ENCODE measurements around the gene C6orf62. TPM values are rescaled to one million over a fixed set of nuclear protein-coding genes. Genes with fewer than 3 reads are reported as not detected.
A peak's percentile ranks its signal among the peaks of the same experiment; 100 is the strongest.

The C6orf62 gene
- polyA plus RNA-seq, 3 donors, result 45.5 to 78.8 (median 55.4) TPM

GRCh38 chr6:24666097-24666640, 52.8 kb downstream of the C6orf62 start:
- Histone ChIP-seq H3K27ac (ENCODE audit: low read depth in 1 of 2, low read length in 2 of 2) (peak overlapping the region; percentile 91 to 94), H3K9me3 (replicated peaks in 1 of 2; ENCODE audit: control insufficient read depth in 1 of 2, insufficient read depth in 1 of 2, low read length in 2 of 2) (peaks cover 0 to 9% of the 10 kb centered on the region in 2 donors), H3K36me3 (replicated peaks in 1 of 2; ENCODE audit: control insufficient read depth in 1 of 2, insufficient read depth in 2 of 2, low read length in 2 of 2) (peaks cover 23 to 31% of the 10 kb centered on the region in 2 donors), H3K27me3 (ENCODE audit: control insufficient read depth in 2 of 2, insufficient read depth in 2 of 2, low read length in 2 of 2) (no peaks in the 10 kb centered on the region), H3K4me1 (ENCODE audit: control insufficient read depth in 1 of 2, insufficient read depth in 2 of 2, low read length in 2 of 2) (peaks cover 21 to 29% of the 10 kb centered on the region in 2 donors), H3K9ac (ENCODE audit: insufficient read depth, low read length, poor library complexity, severe bottlenecking) (peak overlapping the region; percentile 81), H3K4me3 (replicated peaks in 1 of 3; ENCODE audit: low read depth in 2 of 3, low read length in 3 of 3) (peak overlapping the region; percentile 79 to 99 (median 90)), H3K4me2 (replicated peaks; ENCODE audit: extremely low read depth, low read length, poor library complexity, severe bottlenecking) (peak overlapping the region; percentile 83), H4K20me1 (ENCODE audit: insufficient read depth, low read length) (peaks cover 5% of the 10 kb centered on the region), H3K79me2 (ENCODE audit: insufficient read depth, low read length) (peaks cover 49% of the 10 kb centered on the region), H2AFZ (ENCODE audit: insufficient read depth, low read depth, low read length, poor library complexity, severe bottlenecking) (peak overlapping the region; percentile 91)
- peak overlapping the region; percentile 94 to 99 (median 98) for H3K27ac Mint-ChIP-seq
- peaks cover 34 to 40% of the 10 kb centered on the region in 2 donors for H3K36me3 Mint-ChIP-seq
- peak overlapping the region; percentile 96 to 98 for H3K4me3 Mint-ChIP-seq
- H3K27me3 Mint-ChIP-seq (ENCODE audit: low read depth in 3 of 3), result peaks cover 0 to 2% (median 0%) of the 10 kb centered on the region in 3 donors
- peak in 2 of 3 donors; percentile 9 to 27 for DNase-seq
- TF ChIP-seq CTCF (IDR thresholded peaks at IDR 0.05), result no peak
- intact Hi-C loops (cut with micrococcal nuclease), result loop anchor here (2.0 to 10.0 kb wide), 2 partner anchors 59 to 109 kb away; partner anchors contain the start of gene GMNN (in 1 of the 2)
- WGBS (ENCODE audit: insufficient coverage), result 1% methylated on average over 24 of the region's 26 CpGs
- H3K4me1 Mint-ChIP-seq, result peaks cover 40% of the 10 kb centered on the region
- H3K9me3 Mint-ChIP-seq, result peaks cover 0 to 13% (median 8%) of the 10 kb centered on the region in 7 donors

- no peaks in the 10 kb centered on the region for H3K27me3 ChIP-seq (ENCODE audit: control insufficient read depth in 2 of 2, insufficient read depth in 2 of 2, low read length in 2 of 2)
- H2AFZ ChIP-seq (ENCODE audit: insufficient read depth, low read depth, low read length, poor library complexity, severe bottlenecking), result no peak overlapping the region
- no peak overlapping the region for H3K9ac ChIP-seq (ENCODE audit: insufficient read depth, low read length, poor library complexity, severe bottlenecking)
- H3K4me2 ChIP-seq (replicated peaks; ENCODE audit: extremely low read depth, low read length, poor library complexity, severe bottlenecking), result no peak overlapping the region
- no peak for DNase-seq
- peak overlapping the region in 1 of 2 donors; percentile 91 for H3K27ac ChIP-seq (ENCODE audit: low read depth in 1 of 2, low read length in 2 of 2)
- no peak for TF ChIP-seq CTCF (IDR thresholded peaks at IDR 0.05)
- Mint-ChIP-seq H3K4me3 (no peak overlapping the region), H3K36me3 (peaks cover 39% of the 10 kb centered on the region in 2 donors), H3K4me1 (peaks cover 47% of the 10 kb centered on the region), H3K27ac (peak overlapping the region in 3 of 7 donors; percentile 1 to 65 (median 24)), H3K27me3 (ENCODE audit: low read depth in 3 of 3) (peaks cover 0 to 2% (median 0%) of the 10 kb centered on the region in 3 donors), H3K9me3 (peaks cover 0 to 3% (median 0%) of the 10 kb centered on the region in 7 donors)
- 100% methylated on average over 5 of the region's 7 CpGs for WGBS (ENCODE audit: insufficient coverage)
- intact Hi-C loops (cut with micrococcal nuclease), result loop anchor here in 1 of 2 donors (10.0 kb wide), 1 partner anchor 60 kb away; no protein-coding TSS in a partner anchor
- peaks cover 56% of the 10 kb centered on the region for H3K79me2 ChIP-seq (ENCODE audit: insufficient read depth, low read length)
- no peaks in the 10 kb centered on the region for H3K9me3 ChIP-seq (replicated peaks in 1 of 2; ENCODE audit: control insufficient read depth in 1 of 2, insufficient read depth in 1 of 2, low read length in 2 of 2)
- H4K20me1 ChIP-seq (ENCODE audit: insufficient read depth, low read length), result peaks cover 5% of the 10 kb centered on the region
- peaks cover 23 to 36% of the 10 kb centered on the region in 2 donors for H3K36me3 ChIP-seq (replicated peaks in 1 of 2; ENCODE audit: control insufficient read depth in 1 of 2, insufficient read depth in 2 of 2, low read length in 2 of 2)
- no peak overlapping the region for H3K4me3 ChIP-seq (replicated peaks in 1 of 3; ENCODE audit: low read depth in 2 of 3, low read length in 3 of 3)
- H3K4me1 ChIP-seq (ENCODE audit: control insufficient read depth in 1 of 2, insufficient read depth in 2 of 2, low read length in 2 of 2), result peaks cover 26 to 39% of the 10 kb centered on the region in 2 donors
Measured at GRCh38 chr6:24664046-24664987, 54.6 kb downstream of the C6orf62 start.
